Endothelial cell of umbilical vein (primary cell): ENCODE data around the gene SULT4A1.

ENCODE experiments used
- CTCF ChIP-seq, 2 donors: IDR thresholded peaks; 1 replicate in 1 of 2; 2 replicates in 1 of 2; pipeline ENCODE4 v1.5.1; 2011; ENCODE audit warnings: low read length in 2 of 2, mild to moderate bottlenecking in 2 of 2, moderate library complexity in 2 of 2, control low read depth in 1 of 2, inconsistent platforms in 1 of 2, low read depth in 1 of 2; ENCODE audit not compliant: insufficient read depth in 1 of 2; ENCODE audit errors: extremely low read depth in 1 of 2
- FOS ChIP-seq: IDR thresholded peaks from 2 replicates; pipeline ENCODE4 v1.6.1; 2011; ENCODE audit warnings: mild to moderate bottlenecking, low read length, moderate library complexity, borderline replicate concordance; ENCODE audit not compliant: insufficient read depth

- TF ChIP-seq CTCF (IDR thresholded peaks at IDR 0.05; ENCODE audit: extremely low read depth in 1 of 2, insufficient read depth in 1 of 2, low read depth in 1 of 2, low read length in 2 of 2), result no peak
- TF ChIP-seq FOS, result no peak
Measured at GRCh38 chr22:43812890-43813289, 49.4 kb downstream of the SULT4A1 start.
